GM04504 (cell line): ENCODE data around the gene EVC2.
"Not testable (repeated sequence)": the region's sequence is repeated elsewhere in the genome, so short reads cannot be mapped to it uniquely, and the experiment has no call there.

Experiments used
- DNase-seq: peaks from one replicate; pipeline ENCODE4 v3.0.0-alpha.2; 2012; ENCODE audit warnings: low read depth

EVC2 gene

GRCh38 chr4:5742388-5742787, 34.0 kb upstream of the EVC2 start:
- no peak for DNase-seq

- DNase-seq, result no peak
These were observed 29.7 kb upstream of the EVC2 start for GRCh38 chr4:5738061-5738460.

- no peak for DNase-seq
These were observed 27.1 kb upstream of the EVC2 start for GRCh38 chr4:5735463-5735862.

GRCh38 chr4:5734853-5735252, 26.5 kb upstream of the EVC2 start:
- no peak for DNase-seq

- no peak for DNase-seq
These were observed 23.8 kb upstream of the EVC2 start for GRCh38 chr4:5732158-5732557.

GRCh38 chr4:5730993-5731990, 22.9 kb upstream of the EVC2 start:
- DNase-seq, result no peak

GRCh38 chr4:5730436-5730835, 22.1 kb upstream of the EVC2 start:
- DNase-seq, result no peak

GRCh38 chr4:5728412-5728811, 20.1 kb upstream of the EVC2 start:
- DNase-seq, result not testable (repeated sequence)

- DNase-seq, result no peak
These were observed 16.0 kb upstream of the EVC2 start for GRCh38 chr4:5724377-5724776.

- no peak for DNase-seq
These were observed 14.0 kb upstream of the EVC2 start for GRCh38 chr4:5722328-5722727.

- DNase-seq, result no peak
These were observed 13.6 kb upstream of the EVC2 start for GRCh38 chr4:5721923-5722322.

- DNase-seq, result no peak
These were observed 12.6 kb upstream of the EVC2 start for GRCh38 chr4:5720980-5721379.

GRCh38 chr4:5720157-5720850, 11.9 kb upstream of the EVC2 start:
- DNase-seq, result no peak

- DNase-seq, result no peak
These were observed 11.1 kb upstream of the EVC2 start for GRCh38 chr4:5719350-5720055.

- no peak for DNase-seq
These were observed 10.1 kb upstream of the EVC2 start for GRCh38 chr4:5718411-5718810.

GRCh38 chr4:5717449-5718158, 9.2 kb upstream of the EVC2 start:
- no peak for DNase-seq

- no peak for DNase-seq
These were observed 8.0 kb upstream of the EVC2 start for GRCh38 chr4:5716391-5716790.

- no peak for DNase-seq
These were observed 7.0 kb upstream of the EVC2 start for GRCh38 chr4:5715357-5715756.

- DNase-seq, result no peak
These were observed 5.5 kb upstream of the EVC2 start for GRCh38 chr4:5713861-5714260.

GRCh38 chr4:5712931-5713330, 4.6 kb upstream of the EVC2 start:
- DNase-seq, result no peak

- DNase-seq, result no peak
These were observed 4.2 kb upstream of the EVC2 start for GRCh38 chr4:5712517-5712916.
